GM11168 (cell line): ENCODE measurements around the gene JMJD6.

Source experiments
- in situ Hi-C: fragments of 300-500 bp; cut with MboI; formaldehyde crosslinking; loops from one replicate; pipeline ENCODE4 v1.12.0; 2022; ENCODE audit warnings: low sequenced_read_pairs; ENCODE audit not compliant: unreplicated experiment

JMJD6 gene

GRCh38 chr17:76683011-76683755 is 43.2 kb downstream of the JMJD6 start:
- in situ Hi-C loops, result no loop called here

- in situ Hi-C loops, result no loop called here
These were observed 44.1 kb downstream of the JMJD6 start for GRCh38 chr17:76682296-76682695.

- in situ Hi-C loops, result no loop called here
These were observed 44.9 kb downstream of the JMJD6 start for GRCh38 chr17:76681222-76682137.

GRCh38 chr17:76679239-76679638 is 47.2 kb downstream of the JMJD6 start:
- in situ Hi-C loops, result no loop called here

GRCh38 chr17:76678330-76678729 is 48.1 kb downstream of the JMJD6 start:
- in situ Hi-C loops, result no loop called here

GRCh38 chr17:76677406-76677805 is 49.0 kb downstream of the JMJD6 start:
- in situ Hi-C loops, result no loop called here

GRCh38 chr17:76676629-76677028 is 49.8 kb downstream of the JMJD6 start:
- in situ Hi-C loops, result no loop called here

GRCh38 chr17:76675648-76676047 is 50.8 kb downstream of the JMJD6 start:
- in situ Hi-C loops, result no loop called here

- in situ Hi-C loops, result no loop called here
These were observed 51.8 kb downstream of the JMJD6 start for GRCh38 chr17:76674600-76674999.

GRCh38 chr17:76673729-76674128 is 52.7 kb downstream of the JMJD6 start:
- in situ Hi-C loops, result no loop called here

- in situ Hi-C loops, result no loop called here
These were observed 53.5 kb downstream of the JMJD6 start for GRCh38 chr17:76672892-76673291.

- in situ Hi-C loops, result no loop called here
These were observed 54.0 kb downstream of the JMJD6 start for GRCh38 chr17:76672270-76672851.

GRCh38 chr17:76671912-76672262 is 54.5 kb downstream of the JMJD6 start:
- in situ Hi-C loops, result no loop called here

- in situ Hi-C loops, result no loop called here
These were observed 55.1 kb downstream of the JMJD6 start for GRCh38 chr17:76671123-76671911.

- in situ Hi-C loops, result no loop called here
These were observed 55.7 kb downstream of the JMJD6 start for GRCh38 chr17:76670718-76671122.

- in situ Hi-C loops, result no loop called here
These were observed 56.2 kb downstream of the JMJD6 start for GRCh38 chr17:76670020-76670717.
